Stimulated activated CD4-positive, alpha-beta T cell treated with anti-CD3 and anti-CD28 coated beads, Interleukin-2, amount 100 ng/mL, for 4 hours (primary cell): ENCODE measurements around the gene L2HGDH.

Source experiments
- DNase-seq: peaks from one replicate; pipeline ENCODE4 v3.0.0-alpha.2; 2020; ENCODE audit warnings: low read depth

L2HGDH gene

GRCh38 chr14:50288146-50288545 is 23.9 kb downstream of the L2HGDH start:
- DNase-seq: no peak

- no peak for DNase-seq
These were observed 26.2 kb downstream of the L2HGDH start for GRCh38 chr14:50285861-50286260.

GRCh38 chr14:50272498-50272897 is 39.5 kb downstream of the L2HGDH start:
- DNase-seq: no peak

- DNase-seq: no peak
These were observed 41.1 kb downstream of the L2HGDH start for GRCh38 chr14:50270932-50271331.

- DNase-seq: no peak
These were observed 47.0 kb downstream of the L2HGDH start for GRCh38 chr14:50265029-50265428.

- no peak for DNase-seq
These were observed 48.7 kb downstream of the L2HGDH start for GRCh38 chr14:50263321-50263720.

- DNase-seq: no peak
These were observed 49.2 kb downstream of the L2HGDH start for GRCh38 chr14:50262865-50263264.

GRCh38 chr14:50260511-50260910 is 51.5 kb downstream of the L2HGDH start:
- peak; percentile 2 for DNase-seq

- DNase-seq: no peak
These were observed 52.0 kb downstream of the L2HGDH start for GRCh38 chr14:50260072-50260471.

- no peak for DNase-seq
These were observed 54.3 kb downstream of the L2HGDH start for GRCh38 chr14:50257732-50258131.

GRCh38 chr14:50254248-50254647 is 57.8 kb downstream of the L2HGDH start:
- no peak for DNase-seq

- no peak for DNase-seq
These were observed 62.8 kb downstream of the L2HGDH start for GRCh38 chr14:50249136-50249775.

- DNase-seq: no peak
These were observed 64.8 kb downstream of the L2HGDH start for GRCh38 chr14:50247245-50247644.

- DNase-seq: no peak
These were observed 69.3 kb downstream of the L2HGDH start for GRCh38 chr14:50242566-50243310.

GRCh38 chr14:50242096-50242495 is 69.9 kb downstream of the L2HGDH start:
- DNase-seq: no peak

GRCh38 chr14:50237427-50237826 is 74.6 kb downstream of the L2HGDH start:
- DNase-seq: no peak

- no peak for DNase-seq
These were observed 78.1 kb downstream of the L2HGDH start for GRCh38 chr14:50233951-50234250.

- no peak for DNase-seq
These were observed 78.7 kb downstream of the L2HGDH start for GRCh38 chr14:50233166-50233950.

- DNase-seq: no peak
These were observed 79.8 kb downstream of the L2HGDH start for GRCh38 chr14:50232276-50232642.

GRCh38 chr14:50231475-50232275 is 80.4 kb downstream of the L2HGDH start, which contains the start of gene SOS2:
Gene SOS2, minus strand, starts transcription at chr14:50231578. Its CDS starts 295 bp downstream, at chr14:50231283.
- DNase-seq: peak; percentile 64

- DNase-seq: peak; percentile 2
These were observed 81.1 kb downstream of the L2HGDH start for GRCh38 chr14:50230701-50231474.

GRCh38 chr14:50230401-50230700 is 81.7 kb downstream of the L2HGDH start:
- no peak for DNase-seq
